ENCODE results near the gene MAEA.

Gene MAEA

DNA sequence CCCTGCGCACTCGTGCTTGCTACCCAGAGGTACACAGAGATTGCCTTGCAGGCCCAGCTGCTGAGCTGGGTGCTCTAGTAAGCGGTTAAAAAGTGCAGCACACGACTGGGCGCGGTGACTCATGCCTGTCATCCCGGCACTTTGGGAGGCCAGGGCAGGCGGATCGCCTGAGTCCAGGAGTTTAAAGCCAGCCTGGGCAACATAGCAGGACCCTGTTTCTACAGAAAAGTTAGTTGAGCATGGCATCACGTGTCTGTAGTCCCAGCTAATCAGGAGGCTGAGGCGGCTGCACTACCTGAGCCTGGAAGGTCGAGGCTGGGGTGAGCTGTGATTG lies 62.8 kb downstream of the MAEA start:
- H3K27me3 Mint-ChIP-seq: no peaks in the 10 kb centered on the region
- peaks cover 32% of the 10 kb centered on the region for H3K4me1 Mint-ChIP-seq (ENCODE audit: low read depth)
- peaks cover 81% of the 10 kb centered on the region for H3K36me3 Mint-ChIP-seq (ENCODE audit: low read depth)
- no peaks in the 10 kb centered on the region for H3K9me3 Mint-ChIP-seq
- no peak overlapping the region for H3K4me3 Mint-ChIP-seq
- intact Hi-C loops (cut with micrococcal nuclease): no loop called here
- no peak overlapping the region for H3K27ac Mint-ChIP-seq

DNA sequence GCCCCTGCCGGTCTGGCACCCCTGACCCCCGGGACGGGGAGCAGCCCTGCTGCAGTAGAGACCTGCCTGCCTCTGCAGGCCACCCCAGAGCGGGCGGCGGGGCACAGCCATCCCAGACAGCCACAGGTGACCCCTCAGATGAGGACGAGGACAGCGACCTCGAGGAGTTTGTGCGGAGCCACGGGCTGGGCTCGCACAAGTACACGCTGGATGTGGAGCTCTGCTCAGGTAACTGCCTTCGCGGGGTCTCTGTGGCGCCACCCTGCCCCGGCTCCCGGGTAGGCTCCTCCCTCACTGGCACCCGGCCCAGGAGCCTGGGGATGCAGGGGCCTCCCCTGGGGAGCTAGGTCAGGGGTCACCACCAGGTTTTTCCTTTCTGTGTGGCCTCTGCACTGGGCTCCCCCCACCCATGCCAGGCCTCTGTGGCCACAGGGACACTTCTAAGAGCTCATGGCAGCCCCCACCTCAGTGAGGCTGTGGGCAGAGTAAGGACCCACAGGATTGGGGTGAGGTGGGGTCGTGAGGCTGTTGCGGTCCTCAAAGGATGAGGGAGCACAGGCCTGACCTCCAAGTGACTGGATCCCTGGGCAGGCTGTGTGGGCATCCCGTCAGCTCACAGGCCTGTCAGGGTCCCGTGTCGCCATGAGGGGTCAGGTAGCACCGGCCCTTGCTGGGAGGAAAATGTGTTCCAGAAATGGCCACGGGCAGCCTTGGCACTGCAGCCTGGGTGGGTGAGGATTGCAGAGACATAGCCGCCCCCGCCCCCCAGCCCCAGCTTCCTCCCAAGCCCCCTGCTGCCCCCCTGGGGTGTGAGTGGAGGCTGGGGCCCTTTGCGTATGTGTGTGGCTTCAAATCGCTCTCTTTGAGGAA lies 63.7 kb downstream of the MAEA start:
- peaks cover 89% of the 10 kb centered on the region for H3K36me3 Mint-ChIP-seq (ENCODE audit: low read depth)
- H3K9me3 Mint-ChIP-seq: no peaks in the 10 kb centered on the region
- peaks cover 26% of the 10 kb centered on the region for H3K4me1 Mint-ChIP-seq (ENCODE audit: low read depth)
- no peak overlapping the region for H3K27ac Mint-ChIP-seq
- no peaks in the 10 kb centered on the region for H3K27me3 Mint-ChIP-seq
- intact Hi-C loops (cut with micrococcal nuclease): no loop called here
- no peak overlapping the region for H3K4me3 Mint-ChIP-seq

- Mint-ChIP-seq H3K27me3 (no peaks in the 10 kb centered on the region), H3K27ac (no peak overlapping the region), H3K9me3 (no peaks in the 10 kb centered on the region), H3K4me1 (ENCODE audit: low read depth) (peaks cover 17% of the 10 kb centered on the region), H3K36me3 (ENCODE audit: low read depth) (peaks cover 89% of the 10 kb centered on the region), H3K4me3 (no peak overlapping the region)
- intact Hi-C loops (cut with micrococcal nuclease): no loop called here
Measured at GRCh38 chr4:1354136-1354982, 64.7 kb downstream of the MAEA start.

DNA sequence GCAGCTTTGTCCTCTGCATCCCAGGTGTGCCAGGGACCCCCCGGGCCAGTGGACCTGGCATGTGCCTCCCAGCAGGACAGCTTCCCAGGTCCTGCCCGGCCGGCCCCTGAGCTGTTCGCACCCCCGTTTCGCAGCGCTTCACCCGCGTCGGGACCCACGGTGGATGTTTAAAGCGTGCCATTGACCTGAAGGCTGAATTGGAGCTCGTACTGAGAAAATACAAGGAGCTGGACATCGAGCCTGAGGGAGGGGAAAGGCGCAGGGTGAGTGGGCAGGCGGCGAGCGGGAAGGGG lies 65.2 kb downstream of the MAEA start:
- intact Hi-C loops (cut with micrococcal nuclease): no loop called here
- Mint-ChIP-seq H3K27ac (no peak overlapping the region), H3K27me3 (no peaks in the 10 kb centered on the region), H3K4me1 (ENCODE audit: low read depth) (peaks cover 12% of the 10 kb centered on the region), H3K9me3 (no peaks in the 10 kb centered on the region), H3K36me3 (ENCODE audit: low read depth) (peaks cover 89% of the 10 kb centered on the region), H3K4me3 (no peak overlapping the region)

GRCh38 chr4:1355378-1355777 lies 65.7 kb downstream of the MAEA start:
- H3K27me3 Mint-ChIP-seq: no peaks in the 10 kb centered on the region
- no peak overlapping the region for H3K27ac Mint-ChIP-seq
- H3K4me3 Mint-ChIP-seq: no peak overlapping the region
- no peaks in the 10 kb centered on the region for H3K9me3 Mint-ChIP-seq
- H3K36me3 Mint-ChIP-seq (ENCODE audit: low read depth): peaks cover 89% of the 10 kb centered on the region
- intact Hi-C loops (cut with micrococcal nuclease): no loop called here
- H3K4me1 Mint-ChIP-seq (ENCODE audit: low read depth): peaks cover 7% of the 10 kb centered on the region

GRCh38 chr4:1356181-1356998 lies 66.7 kb downstream of the MAEA start:
- no peak overlapping the region for H3K27ac Mint-ChIP-seq
- intact Hi-C loops (cut with micrococcal nuclease): loop anchor here (1.0 kb wide), 1 partner anchor 273 kb away; no protein-coding TSS in a partner anchor
- no peak overlapping the region for H3K4me3 Mint-ChIP-seq
- H3K36me3 Mint-ChIP-seq (ENCODE audit: low read depth): peaks cover 92% of the 10 kb centered on the region
- no peaks in the 10 kb centered on the region for H3K27me3 Mint-ChIP-seq
- H3K4me1 Mint-ChIP-seq (ENCODE audit: low read depth): peaks cover 5% of the 10 kb centered on the region
- no peaks in the 10 kb centered on the region for H3K9me3 Mint-ChIP-seq

DNA sequence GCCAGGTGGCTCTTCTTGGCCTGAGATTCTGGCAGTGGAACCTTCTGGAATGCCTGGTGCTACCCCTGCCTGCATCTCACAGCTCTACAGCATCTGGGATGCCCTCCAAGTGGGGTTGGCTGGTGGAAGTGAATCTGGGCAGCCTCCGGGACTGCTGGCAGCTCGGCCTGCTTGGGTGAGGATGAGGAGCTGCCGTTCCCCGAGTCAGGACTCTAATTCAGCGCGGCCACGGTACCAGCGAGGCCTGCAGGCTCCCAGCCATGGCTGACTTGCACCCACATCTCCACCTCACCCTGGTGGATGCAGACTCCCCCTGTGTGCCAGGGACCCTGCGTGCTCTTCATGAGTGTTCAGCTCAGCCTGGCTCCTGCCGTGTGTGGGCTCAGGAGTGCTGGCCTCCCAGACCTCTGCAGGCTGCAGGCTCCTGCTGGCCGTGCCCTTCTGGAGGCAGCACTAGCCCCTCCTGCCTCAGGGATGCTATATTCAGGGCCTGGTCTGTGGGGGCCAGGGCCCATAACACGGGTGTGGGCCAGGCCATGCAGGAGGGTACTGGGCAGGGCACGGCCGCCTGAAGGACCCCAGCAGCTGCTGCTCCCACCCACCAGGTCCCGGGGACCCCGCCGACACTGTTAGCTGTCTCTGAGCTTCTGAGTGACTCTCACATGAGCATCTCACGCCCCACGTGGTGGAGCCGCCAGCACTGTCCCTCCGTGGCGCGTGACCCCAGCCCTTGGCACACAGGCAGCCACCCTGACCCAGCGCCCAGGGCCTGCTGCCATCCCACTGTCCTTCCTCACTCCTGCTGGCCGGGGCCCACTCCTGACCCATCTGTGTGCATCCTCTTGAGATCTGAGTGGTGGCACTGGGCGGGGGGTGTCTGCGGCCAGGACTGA lies 67.9 kb downstream of the MAEA start:
- Mint-ChIP-seq H3K9me3 (no peaks in the 10 kb centered on the region), H3K4me3 (no peak overlapping the region), H3K36me3 (ENCODE audit: low read depth) (peaks cover 98% of the 10 kb centered on the region), H3K27me3 (no peaks in the 10 kb centered on the region), H3K27ac (no peak overlapping the region), H3K4me1 (ENCODE audit: low read depth) (no peaks in the 10 kb centered on the region)
- intact Hi-C loops (cut with micrococcal nuclease): no loop called here

DNA sequence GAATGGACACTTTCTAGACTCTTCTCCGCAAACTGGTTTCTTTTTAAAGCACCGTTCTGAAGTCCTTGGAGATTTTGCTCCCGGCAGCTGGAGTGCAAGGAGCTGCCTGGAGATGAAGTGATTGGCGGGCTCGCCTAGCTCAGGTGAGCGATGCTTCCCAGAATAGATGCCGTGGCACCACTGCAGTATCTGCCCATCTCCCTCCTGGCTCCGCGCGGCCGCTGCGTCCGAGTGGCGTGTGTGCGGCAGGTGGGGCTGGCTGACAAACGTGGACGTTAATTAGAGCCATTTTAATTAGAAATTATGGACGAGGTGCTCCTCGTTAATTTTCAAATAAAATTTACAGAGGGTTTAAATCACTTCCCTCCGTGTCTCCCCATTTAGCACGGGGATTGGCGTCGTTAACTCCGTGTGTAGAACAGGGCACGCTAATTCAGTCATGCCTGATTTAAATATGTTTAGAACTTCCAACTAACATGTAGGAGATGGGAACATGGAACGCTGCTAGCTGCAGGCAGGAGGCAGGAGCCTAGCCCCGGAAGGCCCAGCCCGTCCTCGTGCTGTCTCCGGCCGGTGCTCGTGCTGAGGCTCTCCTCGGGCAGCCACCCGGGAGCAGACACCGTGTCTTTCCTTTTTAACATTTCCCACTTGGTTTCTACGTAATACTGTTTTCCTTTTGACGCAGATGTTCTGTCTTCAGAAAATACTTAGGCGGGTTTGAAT lies 68.9 kb downstream of the MAEA start:
- no peak overlapping the region for H3K27ac Mint-ChIP-seq
- H3K27me3 Mint-ChIP-seq: no peaks in the 10 kb centered on the region
- H3K4me3 Mint-ChIP-seq: no peak overlapping the region
- no peaks in the 10 kb centered on the region for H3K9me3 Mint-ChIP-seq
- no peaks in the 10 kb centered on the region for H3K4me1 Mint-ChIP-seq (ENCODE audit: low read depth)
- H3K36me3 Mint-ChIP-seq (ENCODE audit: low read depth): peaks cover 98% of the 10 kb centered on the region
- intact Hi-C loops (cut with micrococcal nuclease): no loop called here

DNA sequence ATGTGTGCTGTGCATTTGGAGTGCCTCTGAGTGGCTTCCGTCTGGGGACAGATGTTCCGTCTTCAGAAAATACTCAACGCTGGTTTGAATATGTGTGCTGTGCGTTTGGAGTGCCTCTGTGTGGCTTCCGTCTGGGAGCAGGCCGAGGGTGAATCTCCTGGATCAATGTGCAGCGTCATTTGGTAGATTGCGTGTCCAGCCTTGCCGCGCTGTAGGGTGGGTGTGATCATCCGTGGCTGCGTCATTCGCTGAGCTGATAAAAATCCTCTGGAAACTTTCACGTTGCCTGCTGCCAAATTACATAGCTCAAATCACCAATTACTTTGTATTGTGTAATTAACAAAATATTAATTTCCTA lies 69.4 kb downstream of the MAEA start:
- Mint-ChIP-seq H3K9me3 (no peaks in the 10 kb centered on the region), H3K4me3 (no peak overlapping the region), H3K27me3 (no peaks in the 10 kb centered on the region), H3K27ac (no peak overlapping the region), H3K36me3 (ENCODE audit: low read depth) (peaks cover 93% of the 10 kb centered on the region), H3K4me1 (ENCODE audit: low read depth) (no peaks in the 10 kb centered on the region)
- intact Hi-C loops (cut with micrococcal nuclease): no loop called here

DNA sequence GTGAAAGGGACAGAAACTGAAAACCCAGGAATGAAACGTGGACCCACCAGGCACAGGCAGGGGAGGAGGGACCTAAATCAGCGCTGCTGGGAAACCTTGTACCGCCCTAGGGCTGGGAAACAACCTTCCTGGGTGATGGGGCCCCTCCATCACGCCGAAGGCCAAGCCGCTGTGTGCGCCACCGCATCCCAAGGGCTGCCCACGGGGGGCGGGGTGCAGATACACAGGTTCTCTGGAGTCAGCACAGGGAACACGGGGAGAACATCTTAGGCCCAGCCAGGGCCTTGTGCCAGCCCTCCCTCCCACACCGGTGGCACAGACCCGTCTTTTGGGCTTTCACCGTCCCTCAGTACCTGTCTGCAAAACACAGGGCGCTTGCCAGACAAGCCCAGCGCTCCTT lies 70.3 kb downstream of the MAEA start:
- peaks cover 93% of the 10 kb centered on the region for H3K36me3 Mint-ChIP-seq (ENCODE audit: low read depth)
- no peaks in the 10 kb centered on the region for H3K4me1 Mint-ChIP-seq (ENCODE audit: low read depth)
- H3K4me3 Mint-ChIP-seq: no peak overlapping the region
- H3K27me3 Mint-ChIP-seq: no peaks in the 10 kb centered on the region
- H3K9me3 Mint-ChIP-seq: no peaks in the 10 kb centered on the region
- intact Hi-C loops (cut with micrococcal nuclease): no loop called here
- no peak overlapping the region for H3K27ac Mint-ChIP-seq

- Mint-ChIP-seq H3K9me3 (no peaks in the 10 kb centered on the region), H3K27me3 (no peaks in the 10 kb centered on the region), H3K27ac (no peak overlapping the region), H3K4me1 (ENCODE audit: low read depth) (no peaks in the 10 kb centered on the region), H3K4me3 (no peak overlapping the region), H3K36me3 (ENCODE audit: low read depth) (peaks cover 93% of the 10 kb centered on the region)
- intact Hi-C loops (cut with micrococcal nuclease): no loop called here
Measured at GRCh38 chr4:1360423-1361283, 71.0 kb downstream of the MAEA start.

DNA sequence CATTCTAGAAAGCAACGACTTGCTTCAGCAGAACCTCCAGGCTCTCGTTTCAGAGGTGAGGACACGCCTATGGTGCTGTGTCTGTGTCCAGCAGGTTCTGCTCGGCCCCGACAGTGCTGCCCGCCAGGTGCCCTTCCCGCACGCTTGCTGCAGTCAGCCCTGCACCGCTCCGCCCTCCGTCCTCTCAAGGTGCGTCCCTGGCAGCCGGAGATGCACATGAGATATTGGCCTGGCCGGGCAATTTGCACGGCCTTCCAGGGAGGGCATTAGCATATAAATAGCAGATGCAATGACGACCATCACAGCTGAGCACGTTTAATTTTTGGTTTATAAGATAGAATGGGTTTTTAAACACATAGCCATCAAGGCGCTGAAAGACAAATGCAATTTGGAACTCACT lies 71.7 kb downstream of the MAEA start:
- H3K27me3 Mint-ChIP-seq: no peaks in the 10 kb centered on the region
- H3K4me3 Mint-ChIP-seq: no peak overlapping the region
- H3K4me1 Mint-ChIP-seq (ENCODE audit: low read depth): no peaks in the 10 kb centered on the region
- intact Hi-C loops (cut with micrococcal nuclease): no loop called here
- no peaks in the 10 kb centered on the region for H3K9me3 Mint-ChIP-seq
- H3K27ac Mint-ChIP-seq: no peak overlapping the region
- H3K36me3 Mint-ChIP-seq (ENCODE audit: low read depth): peaks cover 93% of the 10 kb centered on the region
